HEK293 (cell line): Measurements from ENCODE around the gene RPS6KA5.

Experiments
- CTCF ChIP-seq: fragments of 450-650 bp; formaldehyde crosslinking; IDR thresholded peaks from 2 replicates; pipeline ENCODE4 v1.5.1; 2016; ENCODE audit warnings: missing biosample characterization, missing genetic modification characterization
- ZNF239 ChIP-seq: fragments of 450-650 bp; formaldehyde crosslinking; IDR thresholded peaks from 2 replicates; pipeline ENCODE4 v1.5.1; 2016; ENCODE audit warnings: missing biosample characterization, missing genetic modification characterization

GRCh38 chr14:91055016-91055415 lies 5.4 kb downstream of the RPS6KA5 start:
- TF ChIP-seq CTCF (tag by site-specific recombination) (no peak), ZNF239 (no peak)
